Vagina (tissue), 2 donors: ENCODE data around the gene UGT1A6.
"Not testable (repeated sequence)": the region's sequence is repeated elsewhere in the genome, so short reads cannot be mapped to it uniquely, and the experiment has no call there.

Experiments
- CTCF ChIP-seq, 3 experiments: fragments of 450-650 bp in 2 of 3; fragments of 200-600 bp in 1 of 3; sonication (generic) in 1 of 3; IDR thresholded peaks; one replicate each; pipeline ENCODE4 v1.5.1; 2017 to 2019; ENCODE audit warnings: antibody characterized with exemption in 3 of 3, mild to moderate bottlenecking in 2 of 3, moderate library complexity in 2 of 3
- POLR2AphosphoS5 ChIP-seq, 2 donors: sonication (generic); formaldehyde crosslinking; IDR thresholded peaks; one replicate each; pipeline ENCODE4 v1.9.0; 2017; ENCODE audit warnings: antibody characterized with exemption in 2 of 2, mild to moderate bottlenecking in 2 of 2, low read depth in 1 of 2; ENCODE audit not compliant: insufficient read depth in 1 of 2

DNA sequence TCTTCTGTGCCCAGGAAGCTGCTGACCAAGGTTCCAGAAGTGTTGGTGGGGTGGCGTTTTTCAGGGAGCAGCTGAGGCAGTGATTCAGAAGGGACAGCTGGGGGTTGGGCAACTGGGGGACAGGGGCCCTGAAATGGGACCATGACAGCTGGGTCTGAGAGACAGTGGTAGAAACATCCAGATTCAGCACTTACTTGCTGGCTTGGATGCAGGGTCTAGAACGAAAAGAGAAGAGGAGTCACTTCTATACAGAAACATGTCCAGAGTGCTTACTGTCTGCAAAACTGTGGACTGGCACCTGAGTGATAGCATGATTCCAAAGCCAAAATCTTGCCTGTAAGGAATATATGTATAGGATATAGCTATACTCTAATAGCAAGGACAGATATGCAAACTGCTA is 53.1 kb downstream of the UGT1A6 start:
- not testable (repeated sequence) for TF ChIP-seq CTCF (IDR thresholded peaks at IDR 0.05); POLR2AphosphoS5 (IDR thresholded peaks at IDR 0.05; ENCODE audit: insufficient read depth in 1 of 2, low read depth in 1 of 2)
